ENCODE data around the gene MS4A4A.
"Not testable (repeated sequence)": the region's sequence is repeated elsewhere in the genome, so short reads cannot be mapped to it uniquely, and the experiment has no call there.

MS4A4A gene

DNA sequence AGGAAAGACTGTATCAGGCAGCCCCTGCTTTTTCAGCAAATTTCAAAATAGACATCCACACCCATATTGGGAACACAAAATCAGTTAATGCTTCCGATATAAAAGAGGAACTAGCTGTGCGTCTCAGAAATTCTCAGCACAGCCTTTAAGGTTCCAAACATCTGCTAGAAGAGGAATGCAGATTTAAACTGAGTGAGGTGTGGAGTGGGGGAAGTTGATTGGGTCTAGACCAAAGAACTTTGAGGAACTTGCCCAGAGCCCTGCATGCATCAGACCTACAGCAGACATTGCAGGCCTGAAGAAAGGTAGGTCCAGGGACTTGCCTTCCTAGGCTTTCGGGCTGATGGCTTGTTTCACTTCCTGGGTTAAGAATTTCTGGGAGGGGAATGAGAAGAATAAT lies at the start of gene MS4A4A:
Gene MS4A4A (plus strand): TSS at position 255 of the 400 bp plus-strand sequence. CDS start 10 bp downstream, at position 265.
- DNase-seq, result no peak

DNA sequence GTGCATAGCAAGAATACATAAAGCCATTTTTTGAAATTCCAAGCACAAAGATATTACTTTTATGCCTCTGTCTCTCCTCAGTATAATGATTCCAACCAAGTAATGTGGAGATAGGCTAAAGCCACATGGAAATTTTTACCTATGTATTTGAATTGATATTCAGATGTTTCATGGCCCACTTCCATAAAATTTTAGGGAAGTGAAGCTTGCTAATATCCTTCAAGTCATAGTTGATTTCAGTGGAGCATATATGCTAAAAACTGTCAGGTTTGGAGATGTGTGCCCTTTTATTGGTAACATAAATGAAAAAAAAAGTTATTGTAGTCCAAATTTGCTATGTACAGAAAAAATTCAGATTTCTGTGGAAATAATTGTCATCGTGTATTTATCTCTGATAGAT lies 49.8 kb upstream of the MS4A4A start:
- DNase-seq, result no peak

DNA sequence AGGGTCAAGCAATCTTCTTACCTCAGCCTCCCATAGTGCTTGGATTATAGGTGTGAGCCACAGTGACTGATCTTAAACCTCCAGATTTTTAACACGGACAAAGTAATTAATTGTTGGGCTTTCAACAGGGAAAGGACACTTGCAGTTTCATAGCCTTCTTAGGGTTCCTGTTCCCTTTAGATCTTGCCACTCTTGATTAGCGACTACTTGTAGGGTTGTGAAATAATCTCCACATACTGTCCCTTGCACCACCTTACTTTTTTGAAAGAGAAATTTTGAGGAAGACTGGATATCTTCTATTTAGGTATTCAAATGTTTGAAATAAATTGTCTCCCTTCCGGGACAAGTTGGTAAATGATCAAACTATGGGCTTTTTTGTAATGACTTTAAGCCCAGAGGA lies 45.1 kb upstream of the MS4A4A start:
- DNase-seq, result no peak

DNA sequence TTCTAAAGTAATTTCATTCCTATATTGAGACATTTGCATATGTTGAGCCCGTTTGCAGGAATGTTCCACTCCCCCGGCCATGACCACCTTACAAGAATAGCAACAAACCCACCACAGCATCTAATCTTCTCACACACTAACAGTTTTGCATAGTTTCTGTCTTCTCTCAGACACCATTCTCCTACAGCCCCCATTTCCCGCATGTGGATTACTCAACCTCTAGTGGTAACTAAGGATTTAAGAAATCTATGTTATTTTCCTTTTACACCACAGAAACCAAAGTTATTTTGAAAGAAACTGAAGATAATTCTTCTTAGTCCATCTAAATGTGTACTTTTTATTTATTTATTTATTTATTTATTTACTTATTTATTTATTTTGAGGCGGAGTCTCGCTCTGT lies 39.8 kb upstream of the MS4A4A start:
- no peak for DNase-seq

DNA sequence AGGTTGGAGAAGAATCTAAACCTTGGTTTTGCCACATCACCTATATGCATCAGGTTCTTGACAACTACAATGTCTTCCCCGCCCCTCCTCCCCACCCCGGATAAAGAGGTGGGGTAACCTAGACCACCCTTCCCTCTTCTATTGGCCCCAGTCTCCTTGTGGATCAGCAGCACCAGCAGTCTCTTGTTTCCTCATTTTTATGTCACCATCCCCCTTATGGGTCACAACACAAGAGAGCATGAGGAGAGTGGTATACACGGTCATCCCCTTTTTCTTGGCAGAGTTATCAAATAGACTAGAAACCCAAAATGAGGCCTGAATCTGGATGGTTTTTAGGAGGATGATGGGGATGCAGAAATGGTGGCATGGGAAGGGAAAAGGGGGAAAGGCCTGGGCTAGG lies 38.7 kb upstream of the MS4A4A start:
- DNase-seq, result no peak

DNA sequence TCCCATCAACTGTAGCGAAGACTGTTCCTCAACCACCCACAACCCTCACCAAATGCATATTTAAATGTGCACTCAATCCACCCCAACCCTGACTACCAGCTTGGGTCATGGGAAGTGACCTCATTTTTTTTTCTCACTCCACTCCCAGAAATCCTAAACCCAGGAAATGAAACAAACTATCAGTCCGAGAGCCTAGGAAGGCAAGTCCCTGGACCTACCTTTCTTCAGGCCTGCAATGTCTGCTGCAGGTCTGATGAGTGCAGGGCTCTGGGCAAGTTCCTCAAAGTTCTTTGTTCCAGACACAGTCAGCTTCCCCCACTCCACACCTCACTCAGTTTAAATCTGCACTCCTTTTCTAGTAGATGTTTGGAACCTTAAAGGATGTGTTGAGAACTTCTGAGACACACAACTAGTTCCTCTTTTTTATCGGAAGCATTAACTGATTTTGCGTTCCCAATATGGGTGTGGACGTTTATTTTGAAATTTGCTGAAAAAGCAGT lies 37.7 kb upstream of the MS4A4A start, which contains the start of gene MS4A4E:
Gene MS4A4E (minus strand): TSS at position 398 of the 500 bp plus-strand sequence. CDS start 13,082 bp downstream, outside the sequence.
- DNase-seq, result no peak

DNA sequence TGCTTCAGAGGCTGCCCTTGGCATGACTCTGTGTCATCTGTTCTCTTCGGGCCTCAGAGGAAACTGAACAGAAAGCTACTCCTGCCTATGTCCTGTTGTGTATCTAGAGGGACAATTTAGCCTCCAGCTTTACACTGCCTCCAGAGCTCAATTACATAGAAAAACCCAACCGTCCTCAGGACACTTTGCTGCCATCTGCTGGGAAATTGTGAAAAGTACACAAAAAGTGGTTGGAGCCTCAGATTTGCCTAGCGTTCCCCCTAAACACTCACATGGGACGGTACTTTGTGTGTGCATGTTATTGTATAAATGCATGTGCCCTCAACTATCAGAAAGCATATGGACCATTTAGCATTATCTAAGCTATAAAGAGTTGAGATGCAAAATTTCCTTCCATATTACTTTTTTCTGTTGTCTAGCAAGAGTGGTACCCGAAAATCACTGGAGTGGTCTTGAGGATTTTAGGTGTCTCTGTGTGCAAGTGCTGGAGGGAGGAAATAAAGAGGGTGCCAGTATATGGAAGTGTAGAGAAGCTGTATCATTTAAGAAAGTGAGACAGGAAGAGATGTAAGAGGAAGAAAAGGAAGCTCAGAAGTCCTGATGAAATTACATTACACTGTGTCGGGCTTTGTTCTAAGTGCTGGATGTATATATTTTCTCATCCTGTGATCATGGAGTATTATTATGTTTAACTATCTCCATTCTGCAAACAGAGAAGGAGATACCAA lies 28.8 kb upstream of the MS4A4A start:
- no peak for DNase-seq

DNA sequence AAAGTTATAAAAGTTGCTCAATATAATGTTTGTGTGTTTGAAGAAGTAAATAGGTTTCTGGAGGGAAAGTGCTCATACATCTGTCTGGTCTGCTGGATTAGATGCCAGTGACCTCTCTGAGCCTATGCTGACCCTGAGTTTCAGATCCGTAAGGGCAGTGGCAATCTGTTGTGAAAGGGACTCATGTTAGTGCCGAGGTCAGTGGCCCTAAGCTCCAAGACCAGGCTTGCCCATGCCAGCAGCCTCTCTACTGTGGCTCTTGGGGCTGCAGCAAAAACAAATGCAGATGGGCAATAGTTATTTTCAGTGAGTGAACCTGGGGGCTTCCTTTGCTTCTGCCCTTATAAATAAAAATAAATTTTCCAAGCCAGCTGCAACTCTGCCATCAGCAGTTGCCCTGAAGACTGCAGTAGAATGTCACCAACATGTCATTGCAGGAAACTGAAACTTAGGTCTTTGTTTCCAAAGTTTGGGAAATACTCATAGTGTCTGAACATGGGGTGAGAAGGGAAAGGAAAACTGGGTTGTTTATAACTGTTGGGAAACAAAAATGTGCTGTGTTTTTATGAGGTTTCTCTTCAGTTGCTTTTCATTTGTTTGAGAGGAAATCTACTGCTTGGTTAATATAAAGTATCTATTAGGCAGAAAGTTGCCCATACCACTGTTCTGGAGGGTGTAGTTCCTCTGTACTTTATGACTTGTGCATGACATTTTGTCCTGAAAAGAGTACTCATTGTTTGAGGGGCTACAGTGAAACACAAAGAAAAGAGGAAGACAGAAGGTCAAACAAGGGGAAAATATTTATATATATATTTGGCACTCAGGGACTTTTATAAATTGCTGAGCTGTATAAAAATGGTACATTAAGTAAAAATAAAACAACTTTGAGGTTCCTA lies 28.0 kb upstream of the MS4A4A start:
- no peak for DNase-seq

DNA sequence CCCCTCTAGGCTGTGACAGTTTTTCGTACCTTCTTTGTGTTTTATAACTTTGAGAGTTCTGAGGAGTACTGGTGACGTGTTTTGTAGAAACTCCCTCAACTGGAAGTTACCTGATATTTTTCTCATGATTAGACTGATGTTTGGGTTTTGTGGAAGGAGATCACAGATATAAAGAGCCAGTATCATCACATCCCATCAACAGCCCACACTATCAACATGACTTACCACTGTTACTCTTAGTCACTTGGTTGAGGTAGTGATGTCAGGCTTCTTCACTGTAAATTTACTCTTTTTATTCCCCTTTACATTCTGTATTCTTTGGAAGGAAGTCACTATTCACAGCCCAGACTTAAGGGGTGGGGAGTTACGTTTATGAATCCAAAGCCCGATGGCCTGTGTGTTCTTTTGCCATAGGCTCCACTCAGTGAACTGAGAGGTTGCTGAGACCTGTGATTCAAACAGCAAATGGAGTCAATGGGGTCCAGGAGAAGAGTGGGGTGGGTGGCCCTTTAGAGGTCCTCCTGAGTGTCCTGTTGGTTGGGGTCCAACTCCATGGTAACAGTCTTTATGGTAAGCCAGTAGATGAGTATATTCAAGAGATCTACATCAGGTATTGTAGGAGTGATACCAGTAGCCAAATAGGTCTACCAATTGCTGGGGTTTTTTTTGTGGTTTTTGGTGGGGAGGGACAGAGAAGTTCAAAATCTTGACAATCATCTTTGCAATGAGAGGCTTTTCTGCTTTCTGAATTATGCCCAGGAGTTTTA lies 22.3 kb upstream of the MS4A4A start:
- DNase-seq, result no peak

DNA sequence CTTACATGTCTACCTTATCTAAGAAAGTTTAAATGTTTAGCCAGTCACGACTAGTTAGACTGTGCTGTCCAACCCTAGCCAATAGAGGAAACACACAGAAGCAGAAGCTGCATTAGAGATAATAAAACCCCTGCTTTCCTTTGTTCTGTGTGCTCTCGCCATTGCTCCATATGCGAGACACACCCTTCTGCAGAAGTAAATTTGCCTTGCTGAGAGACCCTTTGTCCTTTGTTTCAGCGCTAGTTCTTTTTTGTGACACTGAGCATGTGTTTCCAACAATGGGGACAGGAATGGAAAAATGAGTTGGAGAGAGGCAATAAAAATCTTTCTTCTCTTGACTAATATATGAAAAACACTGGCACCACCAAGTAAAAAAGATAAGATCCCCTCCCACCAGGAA lies 19.5 kb upstream of the MS4A4A start:
- no peak for DNase-seq

DNA sequence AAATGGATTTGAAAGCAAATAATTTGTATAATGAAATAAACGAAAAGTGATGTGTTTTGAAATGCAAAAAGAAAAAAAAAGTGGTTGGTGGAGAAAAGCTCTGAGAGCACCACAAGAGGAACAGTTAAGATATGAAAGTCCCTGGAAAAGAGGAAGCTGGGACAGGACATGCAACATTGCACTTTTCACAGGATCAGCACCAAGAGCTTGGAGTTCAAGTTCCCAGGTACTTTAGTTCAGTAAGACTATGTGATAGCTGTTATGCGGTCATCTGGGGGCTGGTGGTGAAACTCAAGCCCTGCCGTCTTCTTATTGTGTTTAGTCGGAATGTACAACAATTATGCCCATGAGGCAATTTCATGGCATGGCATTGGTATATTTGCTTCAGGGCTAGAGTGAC lies 17.1 kb upstream of the MS4A4A start:
- DNase-seq, result no peak

DNA sequence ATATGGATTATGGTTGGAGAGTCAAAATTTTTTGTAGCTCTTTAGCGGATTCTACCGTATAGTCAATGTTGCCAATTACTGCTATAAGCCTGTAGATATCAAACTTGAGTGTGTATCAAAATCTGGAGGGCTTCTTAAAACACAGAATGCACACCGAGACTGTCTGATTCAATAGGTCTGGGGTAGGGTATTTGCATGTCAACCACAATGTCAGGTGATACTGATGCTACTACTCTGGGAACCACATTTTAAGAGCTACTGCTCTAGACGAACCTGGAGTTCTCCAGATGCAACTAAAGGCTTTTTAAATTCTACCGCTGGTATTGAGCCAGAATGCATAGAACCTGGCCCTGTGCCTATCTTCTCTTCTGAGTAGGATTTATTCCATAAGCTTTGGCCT lies 15.8 kb upstream of the MS4A4A start:
- DNase-seq, result no peak

DNA sequence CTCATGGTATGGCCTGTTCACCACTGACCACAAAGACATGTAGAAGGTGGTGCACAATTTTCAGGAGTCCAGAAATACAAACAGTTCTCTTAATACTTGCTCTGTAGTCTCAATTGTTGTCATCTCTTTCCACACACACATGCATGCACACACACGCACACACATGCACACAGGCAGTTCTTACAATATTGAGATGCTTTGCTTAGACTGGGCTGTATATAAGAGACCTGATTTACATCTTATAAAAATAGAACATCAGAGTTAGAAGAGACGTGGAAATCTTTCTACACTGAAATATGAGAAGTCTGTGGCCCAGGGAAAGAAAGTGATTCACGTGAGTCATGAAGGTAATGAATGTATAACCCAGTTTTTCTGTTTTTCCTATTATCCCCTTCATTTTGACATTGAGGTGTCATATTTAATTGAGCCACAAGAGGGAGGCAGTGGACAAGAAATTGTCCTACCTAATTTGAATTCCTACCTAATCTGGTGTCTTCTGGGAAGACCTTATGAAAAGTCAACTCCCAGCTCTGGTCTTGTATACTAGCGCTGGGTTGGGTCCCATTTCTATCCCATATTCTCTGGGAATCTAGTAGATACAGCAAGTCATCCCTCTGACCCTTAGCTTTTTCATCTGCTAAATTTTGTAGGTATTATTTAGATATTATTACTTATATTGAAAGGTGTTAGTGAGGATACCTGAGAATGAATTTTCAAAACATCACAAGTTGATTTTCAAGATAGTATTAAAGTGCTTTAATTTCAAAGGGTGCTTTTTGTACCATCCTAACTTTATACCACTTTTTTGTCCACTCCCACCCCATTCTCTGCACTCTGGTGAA lies 14.9 kb upstream of the MS4A4A start:
- no peak for DNase-seq

DNA sequence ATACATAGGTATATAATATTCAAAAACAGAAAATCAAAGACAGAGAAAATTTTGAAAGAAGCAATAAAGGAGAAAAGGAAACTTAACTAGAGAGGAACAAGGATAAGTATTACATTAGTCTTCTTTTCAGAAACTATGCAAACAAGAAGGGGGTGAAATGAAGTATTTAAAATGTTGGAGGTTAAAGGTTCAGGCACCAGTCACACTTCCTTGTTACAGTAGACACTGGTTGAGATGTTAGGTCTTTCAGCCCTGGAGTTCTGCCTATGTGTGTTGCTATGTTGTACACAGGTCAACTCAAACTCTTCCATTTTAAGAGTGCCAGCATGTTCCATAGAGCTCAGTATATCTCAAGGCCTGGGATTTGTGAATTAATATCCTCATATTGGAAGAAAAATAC lies 6.0 kb upstream of the MS4A4A start:
- DNase-seq, result no peak

DNA sequence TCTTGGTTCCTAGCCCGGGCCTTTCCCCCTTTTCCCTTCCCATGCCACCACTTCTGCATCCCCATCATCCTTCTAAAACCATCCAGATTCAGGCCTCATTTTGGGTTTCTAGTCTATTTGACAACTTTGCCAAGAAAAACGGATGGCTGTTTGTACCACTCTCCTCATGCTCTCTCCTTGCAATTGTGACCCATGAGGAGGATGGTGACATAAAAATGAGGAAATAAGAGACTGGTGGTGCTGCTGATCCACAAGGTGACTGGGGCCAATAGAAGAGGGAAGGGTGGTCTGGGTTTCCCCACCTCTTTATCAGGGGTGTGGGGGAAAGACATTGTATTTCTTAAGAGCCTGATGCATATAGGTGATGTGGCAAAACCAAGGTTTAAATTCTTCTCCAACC lies 1.0 kb downstream of the MS4A4A start:
- DNase-seq, result no peak

DNA sequence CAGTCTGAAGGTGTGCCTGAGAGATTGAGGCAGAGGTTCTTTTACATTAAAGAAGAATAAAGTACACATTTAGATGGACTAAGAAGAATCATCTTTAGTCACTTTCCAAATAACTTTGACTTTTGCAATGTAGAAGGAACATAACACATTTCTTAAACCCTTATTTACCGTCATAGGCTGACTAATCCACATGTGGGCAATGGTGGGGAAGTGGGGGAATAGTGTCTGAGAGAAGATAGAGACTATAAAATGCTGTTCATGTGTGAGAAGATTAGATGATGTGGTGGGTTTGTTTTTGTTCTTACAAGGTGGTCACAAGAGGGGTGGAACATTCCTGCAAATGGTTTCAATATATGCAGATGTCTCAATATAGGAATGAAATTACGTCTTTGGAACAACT lies 1.8 kb downstream of the MS4A4A start:
- no peak for DNase-seq

DNA sequence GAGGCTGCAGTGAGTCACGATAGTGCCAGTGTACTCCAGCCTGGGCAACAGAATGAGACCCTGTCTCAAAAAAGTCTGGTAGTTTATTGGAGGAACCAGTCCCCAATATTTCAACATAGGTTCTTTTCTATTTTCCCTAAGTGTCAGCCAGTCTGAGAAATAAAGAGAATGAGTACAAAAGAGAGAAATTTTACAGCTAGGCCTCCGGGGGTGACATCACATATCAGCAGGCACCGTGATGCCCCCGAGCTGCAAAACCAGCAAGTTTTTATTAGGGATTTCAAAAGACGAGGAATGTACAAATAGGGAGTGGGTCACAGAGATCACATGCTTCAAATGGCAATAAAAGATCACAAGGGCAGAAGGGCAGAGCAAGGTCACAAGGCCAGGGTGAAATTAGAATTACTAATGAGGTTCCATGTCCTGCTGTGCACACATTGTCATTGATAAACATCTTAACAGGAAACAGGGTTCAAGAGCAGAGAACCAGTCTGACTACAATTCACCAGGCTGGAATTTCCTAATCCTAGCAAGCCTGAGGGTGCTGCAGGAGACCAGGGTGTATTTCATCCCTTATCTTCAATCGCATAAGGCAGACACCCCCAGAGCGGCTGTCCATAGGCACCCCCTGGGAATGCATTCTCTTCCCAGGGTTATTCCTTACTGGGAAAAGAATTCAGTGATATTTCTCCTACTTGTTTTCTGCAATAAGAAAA lies 5.1 kb downstream of the MS4A4A start:
- DNase-seq, result not testable (repeated sequence)

DNA sequence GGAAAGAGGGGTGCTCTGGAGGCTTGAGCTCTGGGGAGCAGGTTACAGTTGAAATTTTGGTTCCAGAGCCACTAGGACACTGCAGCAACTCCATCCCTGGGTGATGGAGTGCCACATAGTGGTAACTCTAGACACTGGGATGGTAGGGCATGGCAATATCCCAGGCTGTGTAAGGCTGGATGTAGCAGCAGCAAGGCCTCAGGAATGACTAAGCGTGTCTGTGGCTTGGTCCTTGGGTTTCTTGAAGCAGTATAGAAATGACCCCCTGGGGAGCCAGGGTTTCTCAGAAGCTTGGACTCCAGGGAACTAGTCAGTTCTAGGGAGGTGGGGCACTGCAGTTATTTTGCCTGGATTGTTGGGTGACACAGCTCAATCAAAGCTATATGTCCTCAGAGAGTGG lies 8.1 kb downstream of the MS4A4A start:
- no peak for DNase-seq

DNA sequence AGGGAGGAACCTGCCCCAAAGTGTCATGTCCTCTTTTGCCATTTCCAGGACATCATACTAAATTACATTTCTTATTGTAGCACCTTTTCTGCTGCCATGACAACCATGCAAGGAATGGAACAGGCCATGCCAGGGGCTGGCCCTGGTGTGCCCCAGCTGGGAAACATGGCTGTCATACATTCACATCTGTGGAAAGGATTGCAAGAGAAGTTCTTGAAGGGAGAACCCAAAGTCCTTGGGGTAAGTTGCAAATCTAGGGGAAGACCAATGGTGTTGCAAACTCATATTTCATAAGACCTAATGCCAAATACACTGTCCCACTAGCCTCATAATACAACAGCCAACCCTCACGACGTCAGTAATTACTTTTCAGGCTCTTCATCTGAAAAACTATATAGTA lies 11.7 kb downstream of the MS4A4A start:
- DNase-seq, result no peak

DNA sequence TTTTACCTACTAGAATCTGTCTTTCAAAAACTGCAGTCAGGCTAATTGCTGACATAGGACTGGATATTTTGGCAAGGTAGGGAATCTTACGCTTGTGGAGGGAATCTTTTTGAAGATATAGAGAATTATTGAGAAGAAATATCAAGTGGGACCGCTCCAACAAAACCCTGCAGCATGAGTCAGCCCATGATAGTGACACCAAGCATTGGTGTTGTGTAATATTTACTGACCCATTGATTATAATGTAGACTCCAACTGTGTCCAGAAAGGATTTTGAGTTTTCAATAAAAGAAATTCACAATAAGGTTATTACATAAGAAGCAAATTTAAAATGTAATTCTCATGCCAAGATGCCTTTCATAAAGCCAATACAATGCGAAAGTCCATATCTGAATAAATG lies 20.7 kb downstream of the MS4A4A start:
- DNase-seq, result no peak

DNA sequence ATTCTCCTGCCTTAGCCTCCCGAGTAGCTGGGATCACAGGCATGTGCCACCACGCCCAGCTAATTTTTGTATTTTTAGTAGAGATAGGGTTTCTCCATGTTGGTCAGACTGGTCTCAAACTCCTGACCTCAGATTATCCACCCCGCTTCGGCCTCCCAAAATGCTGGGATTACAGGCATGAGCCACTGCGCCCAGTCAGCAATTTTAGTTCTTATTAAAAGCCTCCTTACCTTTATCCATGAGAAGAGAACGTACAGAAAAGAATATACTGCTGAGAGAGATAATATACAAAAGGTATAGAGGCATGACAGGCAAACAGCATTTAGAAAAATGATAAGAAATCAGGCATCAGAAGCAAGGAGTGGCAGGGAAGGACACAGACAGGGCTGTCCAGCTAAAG lies 21.4 kb downstream of the MS4A4A start:
- not testable (repeated sequence) for DNase-seq

DNA sequence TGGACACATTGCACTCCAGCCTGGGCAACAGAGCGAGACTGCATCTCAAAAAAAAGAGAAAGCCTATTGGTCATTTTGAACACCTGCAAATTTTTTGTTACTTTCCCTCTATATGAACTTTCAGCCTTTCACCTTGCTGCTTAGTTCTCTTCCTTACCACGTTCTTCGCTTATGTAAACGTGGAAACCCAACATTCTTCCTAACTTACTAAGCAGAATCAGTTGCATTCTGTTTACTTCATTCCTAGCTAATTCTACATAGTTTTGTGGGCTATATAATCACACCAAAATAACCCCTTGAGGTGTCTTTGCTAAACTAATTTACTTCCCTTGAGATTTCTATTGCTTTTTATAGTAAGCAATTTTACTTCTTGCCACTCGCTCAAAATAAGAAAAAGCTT lies 23.2 kb downstream of the MS4A4A start:
- no peak for DNase-seq

Data from stimulated activated CD4-positive, alpha-beta T cell treated with anti-CD3 and anti-CD28 coated beads, Interleukin-1b, Interleukin-23, amount 100 ng/mL, for 48 hours (primary cell).